GM18505 (cell line): Measurements from ENCODE around the gene PRDM5.

Experiments
- ATAC-seq: cut with Tn5 transposase; IDR thresholded peaks from one replicate; pipeline ENCODE4 v1.9.1; 2021; ENCODE audit not compliant: unreplicated experiment
- POLR2A ChIP-seq: IDR thresholded peaks from 4 replicates; pipeline ENCODE4 v1.6.1; 2011; ENCODE audit warnings: borderline replicate concordance; ENCODE audit not compliant: insufficient read depth, insufficient read length; ENCODE audit errors: extremely low read depth

Gene PRDM5

DNA sequence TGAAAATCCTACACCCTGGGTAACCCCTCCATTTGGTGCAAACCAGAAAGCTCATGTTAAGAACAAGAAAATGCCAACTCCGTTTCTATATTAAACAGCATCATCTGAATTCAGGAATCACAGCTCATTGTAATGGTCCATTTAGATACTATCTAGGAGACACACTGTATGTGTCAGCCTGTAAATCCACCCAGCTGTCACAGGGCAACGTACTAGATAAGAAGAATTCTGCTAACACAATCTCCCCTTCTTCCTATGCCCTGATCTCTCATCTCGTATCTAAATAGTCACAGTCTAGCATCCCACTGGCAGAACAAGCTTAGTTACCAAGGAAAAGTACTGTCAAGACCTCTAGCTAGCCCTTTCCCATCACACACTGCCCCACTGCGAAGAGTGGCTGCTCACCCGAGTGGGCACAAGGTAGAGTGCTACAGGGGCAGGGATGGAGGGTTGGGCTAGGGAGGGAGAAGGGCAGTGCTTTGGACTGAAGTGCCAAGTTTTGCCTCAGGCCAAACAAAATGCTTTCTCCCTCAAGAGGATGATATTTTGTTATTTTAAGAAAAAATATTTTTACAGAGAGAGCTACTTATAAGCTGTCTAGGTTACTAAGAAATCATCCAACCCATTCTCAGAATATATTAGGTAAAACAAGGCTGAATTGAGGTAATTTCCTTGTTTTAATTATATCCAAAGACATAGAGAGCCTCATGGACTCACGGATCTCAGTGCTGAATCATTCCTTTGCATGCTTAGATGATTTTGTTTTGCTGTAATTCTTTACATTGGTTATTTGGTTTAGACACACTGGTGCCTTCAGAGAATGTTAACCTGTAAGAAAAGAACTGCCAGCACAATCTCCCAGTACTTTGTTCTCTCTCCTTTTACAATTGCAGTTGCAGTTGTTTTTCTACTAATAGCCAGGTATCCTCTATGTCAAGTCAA, 196.6 kb downstream of the PRDM5 start:
- ATAC-seq, result no peak
- TF ChIP-seq POLR2A, result no peak

DNA sequence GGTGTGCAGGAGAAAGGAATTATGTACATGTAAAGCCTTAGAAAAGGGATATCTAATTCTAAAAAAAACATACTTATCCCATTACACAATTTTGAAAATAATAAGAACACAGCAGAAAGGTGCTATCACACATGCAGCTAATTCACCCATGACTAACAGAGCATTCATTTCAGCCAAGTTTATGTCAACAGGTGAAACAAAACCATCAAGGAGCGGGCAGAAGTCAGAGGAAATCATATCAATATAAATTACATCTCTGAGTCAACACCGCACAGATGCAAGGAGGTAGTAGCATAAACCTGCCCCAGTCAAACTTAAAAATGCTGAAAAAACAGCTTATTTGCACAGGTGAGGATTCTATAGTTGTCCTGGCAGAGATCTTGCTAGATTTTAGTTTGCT, 197.9 kb downstream of the PRDM5 start:
- no peak for TF ChIP-seq POLR2A
- no peak for ATAC-seq

DNA sequence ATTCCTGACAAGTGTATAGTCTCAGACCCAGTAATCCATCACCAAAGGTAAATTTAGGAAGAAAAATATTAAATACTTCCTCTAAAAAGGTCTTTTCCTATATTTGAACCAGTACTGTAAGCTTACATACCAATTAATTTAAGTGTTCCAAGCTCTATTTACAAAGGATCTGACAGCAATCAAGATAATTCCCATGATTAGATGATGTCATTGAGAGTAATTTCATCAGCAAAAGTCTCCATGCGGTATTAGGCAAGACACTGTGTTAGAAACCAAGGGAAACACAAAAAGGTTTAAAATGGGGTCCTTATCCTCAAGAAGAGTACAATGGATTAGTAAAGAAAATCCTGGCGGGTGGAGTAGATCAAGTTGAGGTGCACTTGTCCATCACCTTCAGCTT, 198.5 kb downstream of the PRDM5 start:
- no peak for ATAC-seq
- TF ChIP-seq POLR2A, result no peak

DNA sequence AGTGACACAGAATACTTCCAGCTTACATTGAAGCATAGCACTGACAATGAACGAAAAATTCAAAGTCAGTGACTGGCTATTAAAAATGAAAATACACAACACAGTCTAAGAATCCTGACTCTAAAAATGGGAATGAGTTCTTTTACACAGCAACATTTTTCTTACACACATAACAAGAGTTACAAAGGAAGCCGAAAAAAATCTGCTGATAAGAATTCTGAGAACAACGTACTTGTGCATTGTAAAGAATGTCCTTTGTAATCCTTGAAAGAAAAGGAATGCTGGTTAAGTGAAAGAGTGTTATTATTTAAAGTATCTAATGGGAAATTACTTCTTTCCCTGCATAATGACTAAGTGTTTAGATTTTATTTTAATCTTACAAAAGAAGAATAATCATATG, 199.4 kb downstream of the PRDM5 start:
- TF ChIP-seq POLR2A, result no peak
- no peak for ATAC-seq

DNA sequence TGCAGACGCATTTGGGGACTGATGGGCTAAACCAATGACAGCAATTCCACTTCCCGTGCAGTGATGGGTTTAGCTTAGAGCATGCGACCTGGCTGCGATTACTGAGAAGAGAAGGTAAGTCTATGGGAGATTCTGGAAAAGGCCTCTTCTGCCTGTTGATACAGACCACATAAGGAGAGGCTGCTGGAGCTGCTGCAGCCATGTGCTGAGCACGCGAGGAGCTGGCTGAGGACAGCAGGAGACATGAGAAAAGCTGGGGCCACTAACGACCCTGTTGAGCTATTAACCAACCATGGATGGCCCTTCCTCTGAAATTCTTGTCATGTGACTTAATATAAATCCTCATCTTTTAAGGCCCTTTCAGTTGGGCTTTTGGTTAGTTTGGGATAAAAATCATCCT, 199.9 kb downstream of the PRDM5 start:
- no peak for ATAC-seq
- no peak for TF ChIP-seq POLR2A

DNA sequence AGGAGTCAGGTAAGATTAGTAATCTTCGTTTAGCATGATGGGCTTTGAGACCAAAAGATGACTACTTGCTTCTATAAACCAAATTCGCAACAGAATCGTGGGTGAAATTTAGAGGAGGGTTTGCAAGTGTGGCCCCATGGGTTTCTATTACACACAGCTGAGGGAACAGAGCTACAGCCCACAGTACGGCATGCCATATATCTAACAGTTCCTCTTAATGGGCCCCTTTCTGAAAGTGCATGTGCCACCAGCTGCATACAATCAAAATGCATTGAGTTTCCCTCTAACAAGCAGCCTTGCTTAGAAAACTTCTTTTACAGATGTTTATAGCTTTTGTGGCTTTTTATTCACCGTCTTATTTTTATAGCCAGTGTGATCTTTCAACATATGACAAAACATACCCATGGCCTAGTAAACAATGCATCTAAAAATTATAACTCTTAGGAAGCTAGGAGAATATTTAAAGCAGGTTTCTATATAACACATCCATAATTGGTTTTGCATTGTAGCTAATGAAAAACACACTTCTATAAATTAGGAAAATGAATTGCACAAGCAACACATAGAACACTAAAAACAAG, 202.1 kb downstream of the PRDM5 start:
- no peak for ATAC-seq
- no peak for TF ChIP-seq POLR2A

DNA sequence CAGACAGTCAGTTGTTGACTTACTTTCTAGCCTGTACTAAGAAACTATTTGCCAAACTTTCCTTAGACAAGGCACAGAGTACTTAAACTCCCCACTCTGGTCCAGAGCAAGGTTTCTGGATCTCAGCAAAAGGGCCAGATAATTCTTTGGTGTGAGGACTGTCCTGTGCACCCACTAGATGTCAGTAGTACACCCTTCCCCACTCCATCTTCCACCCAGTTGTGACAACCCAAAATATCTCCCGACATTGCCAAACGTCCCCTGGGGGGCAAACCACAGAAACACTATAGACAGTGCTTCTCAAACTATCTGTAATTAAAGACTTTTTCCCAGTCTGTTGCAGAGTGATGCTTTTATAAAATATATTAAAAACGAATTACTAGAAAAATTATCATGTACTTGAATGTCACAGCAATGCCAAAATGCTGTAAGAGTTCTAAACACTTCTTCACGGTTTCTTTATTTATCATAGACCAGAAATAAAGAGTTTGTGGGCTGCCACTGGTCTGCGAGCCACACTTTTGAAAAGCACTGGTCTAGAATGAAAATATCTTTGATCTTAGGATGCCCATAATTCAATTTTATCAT, 203.5 kb downstream of the PRDM5 start:
- peak; percentile 74 for ATAC-seq
- no peak for TF ChIP-seq POLR2A

DNA sequence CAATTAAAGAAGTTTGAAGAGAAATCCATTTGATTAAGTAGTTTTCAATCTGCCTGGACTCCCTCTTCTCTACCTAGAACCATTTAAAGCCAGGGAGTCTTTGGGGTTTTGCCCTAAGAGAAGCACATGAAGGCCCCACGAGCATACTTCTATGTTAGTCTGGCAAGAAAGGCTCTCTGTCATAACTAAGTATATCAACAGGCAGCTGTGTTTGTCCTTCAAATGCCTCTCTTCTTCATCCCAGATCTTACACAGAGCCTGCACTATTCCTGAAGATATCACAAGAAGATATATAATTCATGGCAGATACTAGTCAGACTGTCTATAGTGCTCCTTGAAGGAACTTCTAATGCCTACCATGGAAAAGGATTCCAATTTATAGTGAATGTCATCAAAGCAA, 206.2 kb downstream of the PRDM5 start:
- ATAC-seq, result no peak
- no peak for TF ChIP-seq POLR2A

DNA sequence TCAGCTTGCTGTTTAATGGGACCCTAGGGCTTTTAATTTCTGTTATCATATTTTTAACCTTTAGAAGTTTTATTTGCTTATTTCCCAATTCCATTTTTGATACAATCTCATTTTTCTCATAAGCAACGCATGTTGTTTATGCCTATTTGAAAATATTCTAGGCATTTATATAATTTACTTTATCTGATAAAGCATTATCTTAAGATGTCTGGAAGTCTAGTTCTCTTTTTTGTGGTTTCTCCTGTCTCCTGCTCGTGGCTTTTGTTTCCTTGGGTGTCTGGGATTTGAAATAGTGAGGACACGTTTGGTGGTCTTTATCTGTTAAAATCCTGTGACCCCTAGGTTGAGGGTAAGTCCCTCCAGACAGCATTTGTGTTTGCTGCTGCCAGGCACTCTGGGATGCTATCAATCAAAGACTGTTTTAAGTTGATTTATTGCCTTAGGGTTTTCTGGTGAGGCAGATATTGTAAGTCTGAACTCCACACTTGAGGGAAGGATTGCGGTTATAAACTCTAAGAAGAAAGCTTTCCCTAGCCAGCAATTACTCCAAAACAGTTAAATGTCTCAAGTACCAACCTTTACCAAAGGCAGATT, 208.0 kb downstream of the PRDM5 start:
- TF ChIP-seq POLR2A, result no peak
- no peak for ATAC-seq

DNA sequence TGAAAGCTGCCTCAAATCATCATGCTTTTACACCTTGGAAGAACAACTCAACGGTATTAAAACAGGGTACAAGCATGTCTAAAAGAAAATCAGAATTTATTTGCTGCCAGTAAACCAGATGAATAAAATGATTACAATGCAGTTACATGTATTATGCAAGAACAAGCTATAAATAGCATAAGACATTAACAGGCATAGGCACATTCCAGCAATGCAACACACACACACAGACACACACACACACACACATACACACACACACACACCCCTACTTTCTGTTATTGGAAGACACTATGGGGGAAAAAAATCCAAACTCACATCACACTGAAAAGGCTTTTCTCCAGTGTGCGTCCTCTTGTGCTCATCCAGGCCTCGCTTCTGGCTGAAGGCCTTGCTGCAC, 212.5 kb downstream of the PRDM5 start:
- TF ChIP-seq POLR2A, result no peak
- no peak for ATAC-seq

DNA sequence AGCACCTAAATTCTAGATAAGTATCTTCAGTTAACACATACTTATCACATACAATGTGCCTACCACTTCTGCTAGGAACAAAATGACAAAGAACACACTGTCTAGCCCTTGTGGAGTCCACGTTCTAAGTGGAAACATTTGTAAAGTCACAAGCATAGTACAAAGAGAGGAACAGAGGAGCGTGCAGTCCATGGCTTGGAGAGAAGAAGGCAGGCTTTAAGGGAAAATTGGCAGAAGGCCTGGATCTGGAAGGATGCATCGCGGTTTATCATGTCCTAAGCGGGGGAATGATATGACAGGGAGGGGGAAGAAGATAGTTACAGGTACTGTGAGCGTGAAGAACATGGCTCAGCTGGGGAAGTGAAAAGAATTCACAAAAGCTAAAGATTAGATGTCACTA, 218.0 kb downstream of the PRDM5 start:
- TF ChIP-seq POLR2A, result no peak
- ATAC-seq, result no peak

DNA sequence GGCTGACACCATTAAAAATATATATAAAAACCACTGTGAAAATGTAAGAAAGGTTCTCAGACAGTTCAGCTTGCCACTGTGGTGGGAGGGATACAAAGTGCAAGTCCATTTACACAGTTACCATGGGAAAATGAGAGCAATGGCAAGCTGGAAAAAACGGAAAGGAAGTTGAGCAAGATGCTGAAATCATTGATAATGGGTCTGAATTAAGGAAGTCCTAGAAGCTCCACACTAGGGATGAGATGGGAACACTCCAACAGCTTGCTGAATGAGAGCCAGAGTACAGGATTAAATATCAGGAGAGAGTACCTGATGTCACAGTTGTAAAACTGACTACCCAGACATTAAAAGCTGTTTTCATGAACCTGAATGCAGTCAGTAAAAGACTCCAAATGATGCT, 218.6 kb downstream of the PRDM5 start:
- ATAC-seq, result no peak
- TF ChIP-seq POLR2A, result no peak

DNA sequence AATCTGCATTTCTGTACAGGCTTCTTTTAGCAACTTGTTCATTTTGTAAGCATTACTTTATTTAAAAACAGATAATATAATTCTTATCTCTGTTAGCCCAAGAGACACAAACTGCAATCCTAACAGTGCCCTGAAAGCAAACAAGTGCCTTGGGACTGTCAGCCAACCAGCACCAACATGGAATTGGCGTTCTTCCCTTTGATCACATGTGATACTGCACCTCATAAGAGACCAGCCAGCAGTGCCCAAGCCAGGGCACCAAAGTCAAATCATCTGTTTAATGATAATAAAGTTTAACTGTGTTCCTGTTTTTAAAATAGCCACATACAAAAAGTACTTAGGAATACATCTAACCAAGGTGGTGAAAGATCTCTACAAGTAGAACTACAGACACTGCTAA, 223.2 kb downstream of the PRDM5 start:
- no peak for TF ChIP-seq POLR2A
- ATAC-seq, result no peak

DNA sequence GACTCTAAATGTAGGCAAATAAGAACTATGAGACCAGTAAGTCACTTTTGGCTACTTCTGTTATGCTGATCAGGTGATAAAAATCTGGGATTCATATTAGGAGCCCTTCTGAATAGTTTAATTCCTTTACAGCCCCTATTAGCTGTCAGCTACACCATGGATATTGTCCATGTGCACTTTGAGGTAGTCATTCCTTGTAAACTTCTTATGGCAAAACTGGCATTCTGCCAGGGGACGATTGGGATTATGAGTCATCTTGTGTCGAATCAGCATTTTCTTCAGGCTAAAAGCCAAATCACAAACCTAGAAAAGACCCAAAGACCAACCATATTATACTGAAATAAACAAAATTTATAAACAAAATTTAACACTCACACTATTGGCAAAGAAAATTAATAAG, 227.6 kb downstream of the PRDM5 start:
- TF ChIP-seq POLR2A, result no peak
- no peak for ATAC-seq

DNA sequence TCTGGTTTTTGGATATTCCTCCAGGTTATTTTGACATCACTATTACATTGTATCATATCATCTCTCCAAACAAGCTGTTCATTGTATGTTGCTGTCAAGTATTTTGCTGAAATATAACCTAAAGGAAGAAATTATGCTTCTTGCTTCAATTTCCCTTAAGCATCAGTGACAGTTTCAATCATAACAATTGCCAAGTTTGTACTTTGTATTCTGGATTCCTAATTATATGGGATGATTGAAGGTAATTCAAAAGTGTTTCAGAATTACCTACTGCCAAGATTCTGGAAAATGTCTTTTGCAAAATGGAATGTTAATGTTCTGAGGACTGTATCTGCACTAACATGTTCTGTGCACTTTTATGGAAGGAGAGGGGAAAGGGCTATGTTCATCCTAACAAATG, 228.7 kb downstream of the PRDM5 start:
- ATAC-seq, result no peak
- no peak for TF ChIP-seq POLR2A

DNA sequence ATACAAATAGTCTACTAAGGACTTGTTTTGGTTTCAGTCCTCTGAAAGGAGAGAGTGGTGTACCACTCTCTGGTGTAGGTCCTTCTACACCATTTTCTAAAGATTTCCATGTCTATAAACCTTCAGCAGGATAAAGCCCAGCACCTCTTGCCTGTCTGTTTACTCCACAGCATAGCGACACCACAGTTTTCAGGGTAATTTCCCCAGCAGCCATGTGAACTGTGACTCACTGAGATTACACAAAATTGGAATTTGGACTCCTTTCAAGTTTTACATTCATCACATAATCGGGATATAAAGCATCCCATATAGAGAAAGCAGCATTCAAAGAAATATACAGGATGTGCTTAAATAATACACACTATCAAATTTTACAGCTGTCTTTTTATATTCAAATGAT, 229.6 kb downstream of the PRDM5 start:
- no peak for ATAC-seq
- no peak for TF ChIP-seq POLR2A
